HG03108 (cell line): ENCODE results near the gene NUDT19.
"Not testable (repeated sequence)": the region's sequence is repeated elsewhere in the genome, so short reads cannot be mapped to it uniquely, and the experiment has no call there.

ENCODE experiments used
- ATAC-seq: cut with Tn5 transposase; IDR thresholded peaks from one replicate; pipeline ENCODE4 v1.9.1; 2021; ENCODE audit warnings: moderate library complexity; ENCODE audit not compliant: unreplicated experiment

Gene NUDT19

DNA sequence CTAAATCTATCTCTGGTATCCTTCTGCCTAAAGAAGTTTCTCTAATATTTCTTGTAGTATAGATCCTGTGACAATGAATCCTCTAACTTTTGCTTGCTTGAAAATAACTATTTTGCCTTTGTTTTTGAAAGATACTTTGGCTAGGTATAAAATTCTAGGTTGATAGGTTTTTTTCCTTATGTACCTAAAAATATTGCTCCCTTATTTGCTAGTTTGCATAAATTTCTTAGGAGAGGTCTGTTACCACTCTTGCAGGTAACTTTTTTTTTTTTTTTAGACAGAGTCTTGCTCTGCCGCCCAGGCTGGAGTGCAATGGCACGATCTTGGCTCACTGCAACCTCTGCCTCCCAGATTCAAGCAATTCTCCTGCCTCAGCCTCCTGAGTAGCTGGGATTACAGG lies 12.4 kb downstream of the NUDT19 start:
- ATAC-seq, result not testable (repeated sequence)

DNA sequence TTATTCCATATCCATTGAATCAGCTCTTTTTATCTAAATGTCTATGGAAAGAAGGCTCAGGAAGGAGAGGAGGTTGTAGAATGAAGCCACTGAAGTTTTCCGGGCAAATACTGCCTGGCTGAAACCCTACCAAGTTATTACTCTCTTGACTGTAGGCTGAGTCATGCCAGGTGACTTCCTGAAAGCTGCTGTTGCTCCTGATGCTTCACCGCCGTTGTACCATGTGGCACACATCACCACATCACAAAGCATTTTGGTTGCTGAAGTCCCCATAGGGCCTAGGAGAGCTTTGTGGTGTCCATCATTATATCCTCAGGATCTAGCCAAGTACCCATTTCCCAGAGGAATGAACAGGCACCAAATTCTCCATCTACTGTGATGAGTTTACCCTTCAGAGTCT lies 16.8 kb downstream of the NUDT19 start:
- ATAC-seq, result no peak

DNA sequence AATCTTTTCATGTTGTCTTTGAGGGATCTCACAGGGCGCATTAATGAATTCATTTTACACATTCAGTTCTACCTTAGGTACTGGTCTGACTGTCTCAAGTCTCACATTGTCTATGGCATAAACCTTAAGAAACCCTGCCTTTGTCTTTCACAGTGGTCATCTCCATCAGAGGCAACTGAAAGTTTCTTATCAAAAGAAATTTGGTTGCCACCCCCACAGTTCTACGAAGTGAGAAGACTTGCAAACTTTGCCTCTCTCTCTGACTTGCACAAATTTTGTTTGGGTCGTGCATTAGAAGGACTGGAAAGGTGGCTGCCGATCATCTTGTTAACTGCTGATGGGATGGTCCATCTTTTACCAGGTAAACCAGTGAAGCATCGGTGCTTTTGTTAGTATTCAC lies 17.4 kb downstream of the NUDT19 start:
- no peak for ATAC-seq

DNA sequence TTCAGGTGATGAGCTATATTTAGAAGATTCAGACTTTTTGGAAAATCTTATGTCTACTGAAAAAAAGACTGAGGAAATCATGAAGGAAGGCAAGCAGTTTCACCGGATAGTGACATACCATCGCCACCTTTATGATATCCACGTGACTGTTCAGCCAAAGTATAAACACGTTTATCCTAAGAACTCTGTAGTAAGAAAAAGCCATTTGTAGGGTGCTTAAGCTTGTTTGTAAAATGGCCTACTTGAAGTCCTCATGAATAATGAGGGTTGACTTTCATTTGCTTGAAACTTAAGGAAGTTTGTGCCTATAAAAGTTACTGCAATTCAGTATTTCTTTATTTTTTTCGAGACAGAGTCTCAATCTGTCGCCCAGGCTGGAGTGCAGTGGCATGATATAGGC lies 20.1 kb downstream of the NUDT19 start:
- no peak for ATAC-seq

DNA sequence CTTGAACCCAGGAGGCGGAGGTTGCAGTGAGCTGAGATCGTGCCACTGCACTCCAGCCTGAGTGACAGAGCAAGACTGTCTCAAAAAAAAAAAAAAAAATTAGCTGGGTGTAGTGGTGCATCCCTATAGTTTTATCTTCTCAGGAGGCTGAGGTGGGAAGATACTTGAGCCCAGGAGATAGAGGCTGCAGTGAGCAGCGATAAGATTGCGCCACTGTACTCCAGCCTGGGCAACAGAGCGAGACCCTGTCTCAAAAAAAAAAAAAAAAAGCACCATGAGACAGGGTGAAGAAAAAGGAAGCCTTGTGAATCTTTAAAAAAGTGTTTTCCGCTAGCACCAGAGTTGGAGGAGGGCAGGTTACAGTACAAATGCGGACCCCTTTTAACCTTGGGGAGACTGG lies 24.6 kb downstream of the NUDT19 start:
- ATAC-seq, result not testable (repeated sequence)

DNA sequence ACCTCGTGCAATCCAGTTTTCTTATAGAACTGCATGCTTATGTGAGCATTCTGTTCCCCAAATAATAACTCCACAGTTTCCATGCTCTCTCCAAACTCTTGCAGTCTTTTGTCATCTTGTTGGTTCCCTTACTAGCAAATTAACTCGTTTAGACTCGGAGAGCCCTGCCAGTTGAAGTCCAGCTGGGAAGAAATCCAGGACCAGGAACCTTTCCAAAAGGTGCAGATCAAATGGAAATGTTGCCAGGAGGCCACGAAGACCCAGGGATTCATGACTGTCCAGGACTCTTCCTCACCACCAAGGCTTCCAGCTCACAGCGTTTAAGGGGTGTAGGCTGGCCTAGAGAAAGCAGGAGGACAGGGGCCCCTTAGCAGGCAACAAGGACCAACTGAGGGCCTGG lies 25.9 kb downstream of the NUDT19 start:
- ATAC-seq, result no peak

DNA sequence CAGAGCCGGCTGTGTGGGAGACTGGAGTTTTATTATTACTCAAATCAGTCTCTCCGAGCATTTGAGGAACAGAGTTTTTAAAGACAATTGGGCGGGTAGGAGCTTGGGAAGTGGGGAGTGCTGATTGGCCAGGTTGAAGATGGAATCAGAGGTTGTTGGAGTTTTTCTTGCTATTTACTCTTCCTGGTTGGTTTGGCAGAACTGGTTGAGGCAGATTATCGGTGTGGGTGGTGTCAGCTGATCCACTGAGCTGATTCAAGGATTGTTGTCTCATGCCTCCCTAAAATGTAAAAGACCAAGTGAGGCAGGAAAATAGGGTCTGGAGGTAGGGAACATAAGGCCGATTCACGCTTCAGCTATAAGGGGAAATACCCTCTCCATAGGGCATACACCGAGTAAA lies 26.7 kb downstream of the NUDT19 start:
- ATAC-seq, result no peak

DNA sequence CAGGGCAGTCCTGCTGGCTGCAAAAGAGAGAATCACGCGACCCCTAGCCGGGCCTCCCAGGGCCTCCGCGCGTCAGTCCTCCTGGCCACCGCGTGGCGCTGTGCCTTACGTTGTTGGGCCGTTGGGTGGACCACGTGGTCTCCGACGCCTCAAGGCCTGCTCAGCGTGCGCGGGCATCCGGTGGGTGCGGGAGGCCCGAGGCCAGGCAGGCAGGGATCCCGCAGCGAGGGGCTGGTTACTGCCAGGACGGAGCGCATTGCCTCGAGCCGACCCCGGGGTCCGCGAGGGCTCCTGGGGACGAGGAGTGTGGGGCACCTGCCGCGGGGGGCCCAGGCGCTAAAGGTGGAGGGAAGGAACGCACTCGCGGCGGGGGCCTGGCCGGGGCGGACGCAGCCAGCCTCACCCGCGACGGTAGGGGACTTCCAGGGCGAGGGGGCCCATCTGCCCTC lies 28.0 kb downstream of the NUDT19 start, which contains the start of gene TDRD12:
TSS of gene TDRD12 (plus strand) at position 157 of the 449 bp plus-strand sequence. CDS start 306 bp downstream, outside the sequence.
- no peak for ATAC-seq

DNA sequence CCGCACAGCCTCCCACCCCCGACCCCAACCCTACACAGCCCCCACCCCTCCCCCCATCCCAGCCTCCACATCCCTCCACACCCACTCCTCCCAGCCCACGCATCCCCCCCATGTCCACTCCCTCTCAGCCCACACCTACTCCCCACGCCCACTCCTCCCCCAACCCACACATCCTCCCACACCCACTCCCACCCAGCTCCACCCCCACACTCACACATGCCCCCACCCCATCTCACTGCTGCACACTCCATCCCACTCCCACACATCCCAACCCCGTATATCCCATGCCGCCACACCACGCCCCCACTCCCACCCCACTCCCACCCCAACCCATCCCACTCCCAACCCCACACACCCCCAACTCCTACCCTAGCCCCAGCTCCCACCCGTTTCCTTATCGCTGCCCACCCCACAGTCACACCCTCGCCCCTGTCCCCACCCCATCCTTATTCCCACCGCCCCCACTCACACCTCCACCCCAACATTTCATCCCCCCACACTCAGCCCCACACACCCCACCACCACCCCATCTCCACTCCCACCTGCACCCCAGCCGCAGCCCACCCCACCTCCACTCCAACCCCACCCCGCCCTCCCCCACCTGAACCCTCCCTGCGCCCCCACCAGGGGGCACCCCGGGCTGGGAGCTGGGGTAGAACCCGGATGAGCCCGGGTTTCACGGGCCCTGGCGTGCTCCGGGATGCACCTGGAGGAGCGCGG lies 28.8 kb downstream of the NUDT19 start:
- ATAC-seq, result no peak

DNA sequence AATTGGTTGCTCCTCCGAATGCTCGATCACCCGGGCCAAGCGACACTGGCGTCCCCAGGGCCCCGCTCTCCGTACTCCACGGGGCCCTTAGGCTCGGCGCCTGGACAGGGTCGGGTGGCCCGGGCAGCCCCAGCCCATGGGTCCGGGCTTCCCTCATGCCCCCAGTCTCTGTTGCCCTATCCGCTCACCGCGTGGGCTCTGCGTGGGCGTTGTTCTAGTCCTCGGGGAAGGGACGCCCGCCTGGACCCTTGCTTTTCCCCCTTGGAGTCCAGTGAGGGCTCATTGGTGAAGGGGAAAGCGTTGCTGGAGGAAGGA lies 29.3 kb downstream of the NUDT19 start:
- ATAC-seq, result no peak

DNA sequence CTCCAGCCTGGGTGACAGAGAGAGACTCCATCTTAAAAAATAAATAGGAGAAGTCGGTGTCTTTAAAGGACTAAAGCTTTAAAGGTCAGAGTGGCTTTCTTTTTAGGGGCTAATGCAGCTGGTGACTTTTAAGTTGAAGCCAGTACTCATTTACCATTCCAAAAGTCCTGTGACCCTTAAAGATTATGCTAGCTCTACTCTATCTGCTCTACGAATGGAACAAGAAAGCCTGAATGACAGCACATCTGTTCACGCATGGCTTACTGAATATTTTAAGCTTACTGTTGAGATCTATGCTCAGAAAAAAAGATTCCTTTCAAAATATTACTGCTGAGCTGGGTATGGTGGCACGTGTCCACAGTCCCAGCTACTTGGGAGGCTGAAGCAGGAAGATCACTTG lies 44.3 kb downstream of the NUDT19 start:
- no peak for ATAC-seq

DNA sequence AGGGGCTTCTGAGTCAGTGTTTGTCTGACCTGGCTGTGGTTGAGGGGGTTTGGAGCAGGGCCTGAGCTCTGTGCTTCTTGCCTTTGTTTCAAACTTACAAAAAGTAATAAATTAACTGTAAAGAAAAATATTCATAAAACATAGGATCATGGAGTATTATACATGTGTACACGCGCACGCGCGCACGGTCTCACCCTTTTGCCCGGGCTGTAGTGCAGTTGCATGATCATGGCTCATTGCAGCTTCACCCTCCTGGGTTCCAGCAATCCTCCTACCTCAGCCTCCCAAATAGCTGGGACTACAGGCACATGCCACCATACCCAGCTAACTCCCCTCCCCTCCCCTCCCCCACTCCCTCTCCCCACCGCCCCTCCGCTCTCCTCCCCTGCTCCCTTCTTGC lies 51.4 kb downstream of the NUDT19 start:
- ATAC-seq, result no peak

DNA sequence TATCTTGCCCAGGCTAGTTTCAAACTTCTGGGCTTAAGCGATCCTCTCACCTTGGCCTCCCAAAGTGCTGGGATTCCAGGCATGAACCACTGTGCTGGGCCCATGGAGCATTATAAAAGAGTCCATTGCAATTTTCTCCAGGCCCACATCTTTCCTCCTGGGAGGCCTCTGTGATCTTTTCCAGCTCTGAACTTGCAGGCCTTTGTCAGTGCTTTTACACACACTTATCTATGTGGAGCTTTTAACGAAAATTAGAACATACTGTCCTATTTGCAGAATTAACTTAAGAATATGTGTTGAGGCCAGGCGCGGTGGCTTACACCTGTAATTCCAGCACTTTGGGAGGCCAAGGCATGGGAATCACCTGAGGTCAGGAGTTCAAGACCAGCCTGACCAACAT lies 51.8 kb downstream of the NUDT19 start:
- no peak for ATAC-seq

DNA sequence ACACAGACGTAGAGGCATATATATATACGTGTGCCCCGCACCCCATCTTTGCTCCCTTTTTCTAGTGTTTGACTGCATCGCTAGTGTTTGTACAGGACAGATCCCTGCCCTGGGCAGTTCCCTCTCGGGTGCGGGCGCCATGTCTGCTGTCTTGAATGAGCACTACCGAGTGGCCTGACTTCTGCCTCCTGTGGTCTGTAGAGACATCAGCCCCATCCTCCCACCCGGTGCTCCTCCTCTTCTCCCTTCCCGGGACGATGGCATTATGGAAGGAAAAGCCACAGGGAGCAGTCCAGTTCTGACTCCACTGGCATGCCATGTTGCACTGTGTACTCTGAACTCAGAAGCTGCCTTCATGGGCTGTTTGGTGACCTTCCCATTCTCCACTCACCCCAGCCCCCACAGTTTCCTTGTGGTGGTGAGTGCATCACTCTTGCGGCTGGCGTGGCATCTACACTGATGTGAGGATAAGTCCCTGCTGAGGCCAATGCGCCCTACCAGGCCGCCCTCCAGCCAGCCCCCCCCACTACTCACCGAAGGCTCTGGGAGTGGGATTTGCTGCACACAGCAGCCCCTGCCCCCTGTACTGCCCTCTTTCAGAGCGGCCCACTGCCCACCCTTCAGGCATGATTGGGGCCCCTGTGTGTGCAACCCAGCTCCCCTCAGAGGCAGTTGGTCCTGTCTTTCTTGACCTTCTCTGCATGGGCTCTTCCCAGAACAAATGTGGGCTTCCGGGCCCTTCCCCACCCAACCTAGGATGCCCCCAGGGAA lies 53.1 kb downstream of the NUDT19 start:
- ATAC-seq, result no peak

DNA sequence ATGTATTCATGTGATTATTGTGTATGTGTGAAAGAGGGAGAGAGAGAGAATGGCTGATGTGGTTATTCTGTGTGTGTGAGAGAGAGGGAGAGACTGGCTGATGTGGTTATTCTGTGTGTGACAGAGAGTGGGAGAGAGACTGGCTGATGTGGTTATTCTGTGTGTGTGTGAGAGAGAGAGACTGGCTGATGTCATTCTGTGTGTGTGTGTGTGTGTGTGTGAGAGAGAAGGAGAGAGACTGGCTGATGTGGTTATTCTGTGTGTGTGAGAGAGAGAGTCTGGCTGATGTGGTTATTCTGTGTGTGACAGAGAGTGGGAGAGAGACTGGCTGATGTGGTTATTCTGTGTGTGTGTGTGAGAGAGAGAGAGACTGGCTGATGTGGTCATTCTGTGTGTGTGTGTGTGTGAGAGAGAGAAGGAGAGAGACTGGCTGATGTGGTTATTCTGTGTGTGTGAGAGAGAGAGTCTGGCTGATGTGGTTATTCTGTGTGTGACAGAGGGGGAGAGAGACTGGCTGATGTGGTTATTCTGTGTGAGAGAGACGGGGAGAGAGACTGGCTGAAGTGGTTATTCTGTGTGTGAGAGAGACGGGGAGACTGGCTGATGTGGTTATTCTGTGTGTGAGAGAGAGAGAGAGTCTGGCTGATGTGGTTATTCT lies 54.1 kb downstream of the NUDT19 start:
- ATAC-seq, result not testable (repeated sequence)

DNA sequence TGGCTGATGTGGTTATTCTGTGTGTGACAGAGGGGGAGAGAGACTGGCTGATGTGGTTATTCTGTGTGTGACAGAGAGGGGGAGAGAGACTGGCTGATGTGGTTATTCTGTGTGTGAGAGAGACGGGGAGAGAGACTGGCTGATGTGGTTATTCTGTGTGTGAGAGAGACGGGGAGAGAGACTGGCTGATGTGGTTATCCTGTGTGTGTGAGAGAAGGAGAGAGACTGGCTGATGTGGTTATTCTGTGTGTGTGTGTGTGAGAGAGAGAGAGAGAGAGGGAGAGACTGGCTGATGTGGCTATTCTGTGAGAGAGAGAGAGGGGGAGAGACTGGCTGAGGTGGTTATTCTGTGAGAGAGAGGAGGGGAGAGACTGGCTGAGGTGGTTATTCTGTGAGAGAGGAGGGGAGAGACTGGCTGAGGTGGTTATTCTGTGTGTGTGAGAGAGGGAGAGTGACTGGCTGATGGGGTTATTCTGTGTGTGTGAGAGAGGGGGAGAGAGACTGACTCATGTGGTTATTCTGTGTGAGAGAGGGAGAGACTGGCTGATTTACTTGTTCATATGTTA lies 55.1 kb downstream of the NUDT19 start:
- ATAC-seq, result not testable (repeated sequence)

DNA sequence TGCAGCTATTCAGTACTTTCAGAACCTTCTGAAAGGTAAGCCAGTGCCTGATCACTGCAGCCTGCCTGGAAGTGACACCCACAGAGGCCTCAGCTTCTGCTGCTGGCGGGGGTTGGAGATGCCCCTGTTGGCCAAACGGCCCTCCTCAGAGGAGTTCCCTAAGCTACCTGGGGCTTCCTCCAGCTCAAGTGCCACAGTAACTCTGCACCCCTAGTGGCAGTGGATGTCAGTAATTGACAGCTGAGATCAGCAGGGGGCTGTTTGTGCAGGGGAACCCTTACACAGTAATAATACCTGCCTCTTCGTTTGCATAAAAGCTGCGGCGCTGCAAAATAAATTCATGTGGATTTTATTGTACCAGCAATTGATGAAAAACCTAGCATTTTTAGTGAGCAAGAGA lies 56.9 kb downstream of the NUDT19 start:
- no peak for ATAC-seq

DNA sequence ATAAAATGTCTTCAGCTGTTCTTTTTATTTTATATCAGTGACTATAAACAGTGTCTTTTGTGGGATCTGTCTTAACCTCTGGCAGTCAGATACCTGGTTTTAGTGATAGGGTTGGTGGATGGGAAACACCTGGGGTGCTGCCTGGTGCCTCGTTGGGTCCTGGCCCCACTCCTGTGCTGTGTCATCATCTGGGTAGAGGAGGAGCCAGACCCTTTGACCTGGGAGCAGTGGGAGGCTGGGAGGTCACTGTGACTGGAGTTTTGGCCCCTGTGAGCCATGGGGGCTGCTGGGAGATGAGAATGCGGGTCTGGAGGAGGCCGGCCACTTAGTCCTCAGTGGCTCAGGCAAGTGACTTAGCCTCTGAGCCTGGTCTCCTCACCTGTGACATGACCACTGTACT lies 57.3 kb downstream of the NUDT19 start:
- ATAC-seq, result no peak

DNA sequence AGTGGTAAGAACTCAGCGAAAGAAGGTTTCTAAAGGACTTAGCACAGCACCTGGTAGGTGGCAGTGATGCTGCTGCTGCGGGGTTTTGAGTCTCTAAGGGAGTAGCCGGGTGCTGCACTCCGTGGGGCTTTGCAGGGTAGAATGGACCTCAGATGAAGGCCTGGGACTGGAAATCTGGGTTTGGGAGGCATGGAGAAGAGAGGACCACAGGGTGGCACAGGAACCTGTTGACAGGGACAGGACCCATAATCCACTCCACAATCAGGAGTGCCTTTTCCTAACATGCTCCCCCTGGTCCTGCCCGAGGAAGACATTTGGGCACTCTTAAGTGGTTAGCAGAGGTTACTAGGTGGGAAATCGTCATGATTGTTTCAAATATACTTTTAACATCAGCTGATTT lies 57.7 kb downstream of the NUDT19 start:
- ATAC-seq, result no peak

DNA sequence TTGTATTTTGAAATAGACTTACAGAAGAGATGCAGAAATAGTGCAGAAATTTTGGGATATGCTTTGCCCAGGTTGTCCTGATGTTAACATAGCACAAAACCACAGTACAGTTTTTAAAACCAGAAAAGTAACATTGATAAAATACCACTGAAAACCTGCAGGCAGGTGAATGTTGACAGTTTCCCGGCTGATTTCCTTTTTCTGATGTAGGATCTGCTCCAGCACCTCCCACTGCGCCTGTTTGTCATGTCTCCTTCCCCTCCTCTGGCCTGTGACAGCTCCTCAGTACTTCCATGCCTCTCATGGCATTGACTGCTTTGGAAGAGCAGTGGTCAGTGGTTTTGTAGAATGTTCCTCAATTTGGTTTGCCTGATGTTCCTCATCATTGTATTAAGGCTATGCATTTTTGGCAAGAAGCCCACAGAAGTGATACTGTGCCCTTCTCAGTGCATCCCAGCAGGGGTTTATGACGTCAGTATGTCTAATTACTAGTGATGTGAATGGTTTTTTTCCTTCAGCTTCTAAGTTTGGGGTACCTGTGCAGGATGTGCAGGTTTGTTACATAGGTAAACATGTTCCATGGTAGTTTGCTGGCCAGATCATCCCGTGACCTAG lies 58.9 kb downstream of the NUDT19 start:
- ATAC-seq, result no peak

DNA sequence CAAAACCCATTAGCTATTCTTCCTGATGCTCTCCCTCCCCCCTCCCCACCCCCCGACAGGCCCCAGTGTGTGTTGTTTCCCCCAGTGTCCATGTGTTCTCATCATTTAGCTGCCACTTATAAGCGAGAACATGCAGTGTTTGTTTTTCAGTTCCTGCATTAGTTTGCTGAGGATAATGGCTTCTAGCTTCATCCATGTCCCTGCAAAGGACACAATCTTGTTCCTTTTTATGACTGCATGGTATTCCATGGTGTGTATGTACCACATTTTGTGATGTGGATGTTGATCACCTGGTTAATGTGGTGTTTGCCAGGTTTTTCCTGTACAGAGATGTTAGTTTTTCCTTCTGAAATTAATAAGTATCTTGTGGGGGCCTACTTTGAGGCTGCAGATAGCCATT lies 59.4 kb downstream of the NUDT19 start:
- ATAC-seq, result no peak
